Right lobe of liver (tissue), 6 donors: Measurements from ENCODE around the gene RALGAPA2. TPM values are rescaled to one million over a fixed set of nuclear protein-coding genes. Genes with fewer than 3 reads are reported as not detected.

Source experiments
- ATAC-seq, 4 donors: fragments of 200-7000 bp; cut with Tn5 transposase; one replicate each; pipeline ENCODE4 v1.9.1; 2020; ENCODE audit warnings: mild to moderate bottlenecking in 4 of 4, moderate library complexity in 4 of 4
- DNase-seq, 3 donors: peaks; one replicate each; pipeline ENCODE4 v3.0.0-alpha.2; 2020
- H3K27ac ChIP-seq, 3 donors: fragments of 200-600 bp; one replicate each; pipeline ENCODE4 v1.8.0; 2022
- H3K27me3 ChIP-seq, 2 donors: fragments of 200-600 bp; one replicate each; pipeline ENCODE4 v1.8.0; 2022
- H3K36me3 ChIP-seq, 4 donors: fragments of 200-600 bp; sonication (generic) in 1 of 4; one replicate each; pipeline versions ENCODE4 v1.5.1 to v1.8.0; 2017 to 2022; ENCODE audit warnings: control low read depth in 1 of 4
- H3K4me1 ChIP-seq, 4 donors: fragments of 200-600 bp; sonication (generic) in 1 of 4; one replicate each; pipeline versions ENCODE4 v1.5.1 to v1.8.0; 2017 to 2022; ENCODE audit warnings: control low read depth in 1 of 4
- H3K4me3 ChIP-seq, 3 donors: fragments of 200-600 bp; one replicate each; pipeline ENCODE4 v1.8.0; 2022
- H3K9me3 ChIP-seq, 4 donors: fragments of 200-600 bp; sonication (generic) in 1 of 4; one replicate each; pipeline versions ENCODE4 v1.5.1 to v1.8.0; 2017 to 2022; ENCODE audit warnings: control low read depth in 1 of 4
- POLR2A ChIP-seq: fragments of 450-650 bp; IDR thresholded peaks from one replicate; pipeline ENCODE4 v1.6.1; 2017; ENCODE audit warnings: antibody characterized with exemption, mild to moderate bottlenecking
- WGBS: methylation state at CpG from one replicate; pipeline ENCODE4 v1.1.6; 2018; ENCODE audit warnings: low coverage, low lambda C conversion rate; ENCODE audit not compliant: insufficient coverage; ENCODE audit errors: missing lambda C conversion rate; 5-methylcytosine and 5-hydroxymethylcytosine counted together
- intact Hi-C, 2 donors: fragments of 100-400 bp; cut with DNase I; formaldehyde crosslinking; loops; one replicate each; pipeline versions ENCODE4 v1.11.2 to v1.14.1; 2022
- total RNA-seq, 6 experiments: library from RNA; depleted of rRNA in 2 of 6; stranded (reverse); fragments of >200 nt in 2 of 6; fragmentation: NEBNext Ultra II Directional in 3 of 6; extraction: Animal tissue kit (Norgen Biotek cat#: 25700) in 3 of 6; gene quantifications; one replicate each; pipeline versions ENCODE4 v1.1.0 to v1.2.4, GENCODE V29; 2016 to 2023
- TF ChIP-seq, protein P1 (sequence below), 4 donors: fragments of 200-600 bp in 3 of 4; fragments of 450-650 bp in 1 of 4; IDR thresholded peaks; one replicate each; pipeline versions ENCODE4 v1.5.1 to v1.8.0; 2016 to 2022; ENCODE audit warnings: antibody characterized with exemption in 4 of 4, mild to moderate bottlenecking in 2 of 4
- donor health status: DM: no; HTN: yes; CAD: no.
- donor health status: DM: no; HTN: no; CAD: no.
- donor health status: DM: no; HTN: no; CAD: no.
- donor health status: DM: no; HTN: yes; CAD: no.
- donor health status: DM: no; HTN: yes; CAD: no.

RALGAPA2 gene
- total RNA-seq, 6 experiments from 2014 or later: 38.3 to 76.7 (median 62.7) TPM

DNA sequence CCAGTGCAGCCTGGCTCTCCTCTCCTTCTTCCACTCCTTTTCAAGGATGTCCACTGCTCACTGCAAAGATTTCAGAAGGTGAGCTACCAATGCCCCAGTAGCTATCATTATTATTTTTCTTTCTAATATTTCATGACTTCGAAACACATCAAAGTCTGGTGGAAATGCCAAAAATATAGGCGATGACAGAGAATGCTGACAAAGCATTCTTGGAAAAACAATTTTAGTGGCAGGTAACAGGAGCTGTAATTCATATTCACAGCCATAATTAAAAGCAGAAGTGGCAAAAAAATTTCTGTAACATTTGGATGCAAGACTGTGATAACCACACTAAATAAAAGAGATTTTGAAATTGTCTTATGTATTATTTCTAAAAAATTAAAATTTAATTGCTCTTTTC, 133.6 kb downstream of the RALGAPA2 start:
- intact Hi-C loops: no loop called here
- peaks cover 0 to 8% (median 3%) of the 10 kb centered on the region in 4 donors for H3K4me1 ChIP-seq
- no peak overlapping the region for H3K4me3 ChIP-seq
- no peaks in the 10 kb centered on the region for H3K27me3 ChIP-seq
- no peaks in the 10 kb centered on the region for H3K9me3 ChIP-seq
- no peak overlapping the region for H3K27ac ChIP-seq
- no peak for DNase-seq
- no peak for ATAC-seq
- 80% methylated on average over 2 of the region's 2 CpGs for WGBS
- TF ChIP-seq, protein P1, sequence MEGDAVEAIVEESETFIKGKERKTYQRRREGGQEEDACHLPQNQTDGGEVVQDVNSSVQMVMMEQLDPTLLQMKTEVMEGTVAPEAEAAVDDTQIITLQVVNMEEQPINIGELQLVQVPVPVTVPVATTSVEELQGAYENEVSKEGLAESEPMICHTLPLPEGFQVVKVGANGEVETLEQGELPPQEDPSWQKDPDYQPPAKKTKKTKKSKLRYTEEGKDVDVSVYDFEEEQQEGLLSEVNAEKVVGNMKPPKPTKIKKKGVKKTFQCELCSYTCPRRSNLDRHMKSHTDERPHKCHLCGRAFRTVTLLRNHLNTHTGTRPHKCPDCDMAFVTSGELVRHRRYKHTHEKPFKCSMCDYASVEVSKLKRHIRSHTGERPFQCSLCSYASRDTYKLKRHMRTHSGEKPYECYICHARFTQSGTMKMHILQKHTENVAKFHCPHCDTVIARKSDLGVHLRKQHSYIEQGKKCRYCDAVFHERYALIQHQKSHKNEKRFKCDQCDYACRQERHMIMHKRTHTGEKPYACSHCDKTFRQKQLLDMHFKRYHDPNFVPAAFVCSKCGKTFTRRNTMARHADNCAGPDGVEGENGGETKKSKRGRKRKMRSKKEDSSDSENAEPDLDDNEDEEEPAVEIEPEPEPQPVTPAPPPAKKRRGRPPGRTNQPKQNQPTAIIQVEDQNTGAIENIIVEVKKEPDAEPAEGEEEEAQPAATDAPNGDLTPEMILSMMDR (IDR thresholded peaks at IDR 0.05): no peak
- TF ChIP-seq POLR2A: no peak
- H3K36me3 ChIP-seq: peaks cover 0 to 52% (median 26%) of the 10 kb centered on the region in 4 donors

DNA sequence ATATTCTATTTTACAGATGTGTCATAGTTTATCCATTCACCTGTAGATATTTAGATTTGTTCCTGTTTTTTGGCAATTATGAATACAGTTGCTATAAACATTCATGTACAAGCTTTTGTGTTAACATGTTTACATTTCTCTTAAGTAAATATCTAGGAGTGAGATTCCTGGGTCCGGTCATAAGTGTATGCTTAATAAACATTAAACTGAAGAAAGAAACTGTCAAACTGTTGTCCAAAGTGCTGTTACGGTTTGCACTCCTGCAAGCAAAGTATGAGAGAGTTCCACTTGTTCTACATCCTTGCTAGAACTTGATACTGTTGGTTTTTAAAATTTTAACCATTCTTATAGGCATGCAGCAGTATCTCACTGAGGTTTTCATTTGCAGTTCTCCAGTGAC, 138.6 kb downstream of the RALGAPA2 start:
- H3K4me1 ChIP-seq: no peaks in the 10 kb centered on the region
- no peak for TF ChIP-seq POLR2A
- TF ChIP-seq, protein P1 (IDR thresholded peaks at IDR 0.05): no peak
- H3K27ac ChIP-seq: no peak overlapping the region
- no peaks in the 10 kb centered on the region for H3K9me3 ChIP-seq
- no peaks in the 10 kb centered on the region for H3K27me3 ChIP-seq
- peaks cover 0 to 64% (median 25%) of the 10 kb centered on the region in 4 donors for H3K36me3 ChIP-seq
- ATAC-seq (no peak), DNase-seq (no peak)
- intact Hi-C loops: no loop called here
- H3K4me3 ChIP-seq: no peak overlapping the region
- WGBS: 63% methylated on average over 2 of the region's 2 CpGs

DNA sequence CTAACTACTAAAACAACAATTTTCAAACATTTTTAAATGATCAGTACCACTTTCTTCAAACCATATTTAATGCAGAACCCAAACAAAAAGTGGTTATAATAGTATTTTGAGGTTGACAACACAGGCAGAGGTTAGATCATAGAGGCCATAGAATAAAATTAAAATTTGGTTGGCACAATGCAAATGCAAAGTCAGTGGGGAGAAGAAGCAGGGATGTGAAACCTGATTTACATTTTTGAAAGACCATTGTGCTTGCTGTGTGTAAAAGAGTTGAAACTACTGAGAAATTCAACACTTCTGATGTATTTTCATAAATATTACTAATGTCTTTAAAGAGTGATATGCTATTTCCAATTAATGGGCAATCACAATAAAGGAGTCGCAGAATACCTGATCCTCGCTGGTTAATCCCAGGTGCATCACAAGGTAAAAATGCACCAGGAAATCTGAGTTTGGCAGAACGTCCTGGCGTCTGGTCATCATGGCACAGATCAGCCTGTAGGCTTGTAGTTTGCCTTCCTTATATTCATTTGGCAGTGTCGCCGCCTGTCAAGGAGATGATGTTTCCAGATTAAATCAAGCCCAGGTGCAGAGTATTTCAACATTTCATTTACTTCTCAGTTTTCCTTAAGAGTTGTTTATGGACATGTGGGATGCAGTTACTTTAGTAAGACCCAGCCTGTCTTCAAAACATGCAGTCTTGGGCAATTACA, 141.2 kb downstream of the RALGAPA2 start:
- Histone ChIP-seq H3K36me3 (peaks cover 0 to 56% (median 22%) of the 10 kb centered on the region in 4 donors), H3K4me3 (no peak overlapping the region), H3K9me3 (no peaks in the 10 kb centered on the region), H3K27ac (no peak overlapping the region), H3K27me3 (no peaks in the 10 kb centered on the region), H3K4me1 (peaks cover 0 to 9% (median 0%) of the 10 kb centered on the region in 4 donors)
- no peak for TF ChIP-seq POLR2A
- TF ChIP-seq, protein P1 (IDR thresholded peaks at IDR 0.05): no peak
- DNase-seq (no peak), ATAC-seq (no peak)
- intact Hi-C loops: no loop called here
- WGBS: 88% methylated on average over 5 of the region's 6 CpGs

DNA sequence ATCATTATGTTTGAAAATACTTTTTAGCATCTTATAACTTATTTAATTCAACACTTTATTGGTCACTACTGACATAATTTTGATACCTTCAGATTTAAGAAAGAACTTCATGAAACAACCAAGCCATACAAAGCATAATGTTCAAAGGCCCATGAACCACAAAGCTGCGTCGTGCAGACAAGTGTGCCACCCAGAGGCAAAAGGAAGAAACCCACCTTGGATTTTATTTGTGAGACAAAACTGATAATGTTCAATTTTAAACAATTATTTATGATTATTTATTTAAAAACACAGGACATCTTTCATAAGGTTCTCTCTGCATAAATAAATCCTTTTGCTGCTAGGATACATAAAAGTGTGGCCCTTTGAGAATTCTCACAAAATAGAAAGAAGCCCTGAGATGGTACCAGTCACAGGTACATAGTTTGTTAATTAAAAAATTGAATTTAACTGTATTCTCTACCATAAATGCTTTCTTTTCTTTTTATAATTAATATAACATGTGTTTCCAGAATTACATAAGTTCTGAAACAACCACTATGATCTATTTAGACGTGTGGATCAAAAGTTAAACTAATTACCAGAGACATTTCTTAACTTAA, 143.7 kb downstream of the RALGAPA2 start:
- 20% methylated on average over 3 of the region's 3 CpGs for WGBS
- DNase-seq (no peak), ATAC-seq (peak; percentile 62 to 76 (median 68))
- Histone ChIP-seq H3K27me3 (no peaks in the 10 kb centered on the region), H3K36me3 (peaks cover 0 to 41% (median 17%) of the 10 kb centered on the region in 4 donors), H3K4me1 (peaks cover 0 to 10% (median 0%) of the 10 kb centered on the region in 4 donors), H3K9me3 (no peaks in the 10 kb centered on the region), H3K27ac (no peak overlapping the region), H3K4me3 (no peak overlapping the region)
- intact Hi-C loops: loop anchor here in 1 of 2 donors (10.0 kb wide), 1 partner anchor 204 kb away; the partner anchor contains the start of gene INSM1
- no peak for TF ChIP-seq POLR2A
- TF ChIP-seq, protein P1 (IDR thresholded peaks at IDR 0.05): peak; percentile 40 to 77 (median 66)
